GM23338 (cell line): ENCODE data around the gene TXNDC16. TPM values are rescaled to one million over a fixed set of nuclear protein-coding genes. Genes with fewer than 3 reads are reported as not detected.

Source experiments
- ATAC-seq: fragments of 200-7000 bp; cut with Tn5 transposase; 3 replicates; pipeline ENCODE4 v1.9.1; 2020
- DNase-seq: peaks from one replicate; pipeline ENCODE4 v3.0.0-alpha.2; 2015; ENCODE audit warnings: low spot score
- H2AFZ ChIP-seq: fragments of 200-600 bp; sonication (generic); 2 replicates; pipeline ENCODE4 v1.8.0; 2016; ENCODE audit warnings: antibody characterized with exemption, mild to moderate bottlenecking, moderate library complexity
- H3F3A ChIP-seq: fragments of 200-600 bp; sonication (generic); replicated peaks from 2 replicates; pipeline ENCODE4 v1.8.0; 2017; ENCODE audit warnings: antibody characterized with exemption, mixed run types, low read depth
- H3K27ac ChIP-seq: fragments of 200-600 bp; sonication (generic); 2 replicates; pipeline ENCODE4 v1.6.1; 2016; ENCODE audit warnings: low read depth
- H3K27me3 ChIP-seq: fragments of 200-600 bp; sonication (generic); 2 replicates; pipeline ENCODE4 v1.8.0; 2016; ENCODE audit warnings: mild to moderate bottlenecking, mixed run types, moderate library complexity; ENCODE audit not compliant: insufficient read depth
- H3K36me3 ChIP-seq: fragments of 200-600 bp; sonication (generic); 2 replicates; pipeline ENCODE4 v1.8.0; 2016; ENCODE audit warnings: mild to moderate bottlenecking; ENCODE audit not compliant: insufficient read depth
- H3K4me1 ChIP-seq: fragments of 200-600 bp; sonication (generic); 2 replicates; pipeline ENCODE4 v1.8.0; 2016; ENCODE audit warnings: mild to moderate bottlenecking, moderate library complexity; ENCODE audit not compliant: insufficient read depth
- H3K4me2 ChIP-seq: fragments of 200-600 bp; sonication (generic); 2 replicates; pipeline ENCODE4 v1.7.1; 2017; ENCODE audit warnings: mixed run types
- H3K4me3 ChIP-seq: fragments of 200-600 bp; sonication (generic); 2 replicates; pipeline ENCODE4 v1.6.1; 2016; ENCODE audit warnings: mixed run types
- H3K79me2 ChIP-seq: fragments of 200-600 bp; sonication (generic); replicated peaks from 2 replicates; pipeline ENCODE4 v1.8.0; 2017; ENCODE audit warnings: mild to moderate bottlenecking; ENCODE audit not compliant: insufficient read depth
- H3K9me2 ChIP-seq: fragments of 200-600 bp; sonication (generic); 2 replicates; pipeline ENCODE4 v1.8.0; 2017; ENCODE audit not compliant: insufficient read depth
- H4K20me1 ChIP-seq: fragments of 200-600 bp; sonication (generic); replicated peaks from 2 replicates; pipeline ENCODE4 v1.8.0; 2017; ENCODE audit warnings: mild to moderate bottlenecking; ENCODE audit not compliant: insufficient read depth
- H3K27ac Mint-ChIP-seq: 2 replicates; pipeline ENCODE4 v1.8.0; 2020; ENCODE audit warnings: inconsistent platforms, mild to moderate bottlenecking, moderate library complexity, mixed read lengths
- H3K27me3 Mint-ChIP-seq: 3 replicates; pipeline ENCODE4 v1.8.0; 2022; ENCODE audit warnings: low read depth, mild to moderate bottlenecking, moderate library complexity, mixed read lengths, inconsistent platforms; ENCODE audit not compliant: insufficient read depth, poor library complexity
- H3K36me3 Mint-ChIP-seq: 3 replicates; pipeline ENCODE4 v1.8.0; 2021; ENCODE audit warnings: low read depth, mild to moderate bottlenecking, inconsistent platforms, moderate library complexity, mixed read lengths
- H3K4me1 Mint-ChIP-seq: 3 replicates; pipeline ENCODE4 v1.8.0; 2020; ENCODE audit warnings: mild to moderate bottlenecking, inconsistent platforms, mixed read lengths
- H3K4me3 Mint-ChIP-seq: 3 replicates; pipeline ENCODE4 v1.8.0; 2021; ENCODE audit warnings: moderate library complexity, mild to moderate bottlenecking, inconsistent platforms, mixed read lengths
- H3K9me3 Mint-ChIP-seq: 3 replicates; pipeline ENCODE4 v1.8.0; 2020; ENCODE audit warnings: moderate library complexity, mild to moderate bottlenecking, inconsistent platforms, mixed read lengths
- CTCF ChIP-seq, 2 experiments: fragments of 200-600 bp in 1 of 2; sonication (generic) in 1 of 2; conservative IDR thresholded peaks; 2 replicates each; pipeline versions ENCODE4 v1.5.1 to v1.6.1; 2016 to 2017; ENCODE audit warnings: antibody characterized with exemption in 2 of 2, low read depth in 2 of 2, mild to moderate bottlenecking in 2 of 2, moderate library complexity in 1 of 2
- EZH2 ChIP-seq: fragments of 200-600 bp; sonication (generic); IDR thresholded peaks from one replicate; pipeline ENCODE4 v1.8.0; 2017; ENCODE audit warnings: antibody characterized with exemption, mild to moderate bottlenecking, low read depth; ENCODE audit not compliant: unreplicated experiment
- EZH2phosphoT487 ChIP-seq: fragments of 200-600 bp; sonication (generic); IDR thresholded peaks from one replicate; pipeline ENCODE4 v1.8.1; 2018; ENCODE audit warnings: antibody characterized with exemption; ENCODE audit not compliant: unreplicated experiment
- NANOG ChIP-seq: IDR thresholded peaks from 2 replicates; pipeline ENCODE4 v1.6.1; 2016; ENCODE audit warnings: antibody characterized with exemption, borderline replicate concordance
- polyA plus RNA-seq: library from polyadenylated mRNA; unstranded; fragments of >200 nt; fragmentation: Nextera tagmentation; extraction: Ambion mirVana; gene quantifications from 2 replicates; pipeline ENCODE4 v1.2.1, GENCODE V29; 2016
- total RNA-seq: library from RNA; depleted of rRNA; stranded (reverse); fragments of >200 nt; shearing (Covaris generic); gene quantifications from 2 replicates; pipeline ENCODE4 v1.2.3, GENCODE V29; 2014
- TF ChIP-seq, protein P1 (sequence below): IDR thresholded peaks from one replicate; pipeline ENCODE4 v1.6.1; 2018; ENCODE audit warnings: antibody characterized with exemption; ENCODE audit not compliant: unreplicated experiment

The TXNDC16 gene
- total and polyA plus RNA-seq, 2 experiments from 2014 or later = 13.6 to 14.0 TPM

DNA sequence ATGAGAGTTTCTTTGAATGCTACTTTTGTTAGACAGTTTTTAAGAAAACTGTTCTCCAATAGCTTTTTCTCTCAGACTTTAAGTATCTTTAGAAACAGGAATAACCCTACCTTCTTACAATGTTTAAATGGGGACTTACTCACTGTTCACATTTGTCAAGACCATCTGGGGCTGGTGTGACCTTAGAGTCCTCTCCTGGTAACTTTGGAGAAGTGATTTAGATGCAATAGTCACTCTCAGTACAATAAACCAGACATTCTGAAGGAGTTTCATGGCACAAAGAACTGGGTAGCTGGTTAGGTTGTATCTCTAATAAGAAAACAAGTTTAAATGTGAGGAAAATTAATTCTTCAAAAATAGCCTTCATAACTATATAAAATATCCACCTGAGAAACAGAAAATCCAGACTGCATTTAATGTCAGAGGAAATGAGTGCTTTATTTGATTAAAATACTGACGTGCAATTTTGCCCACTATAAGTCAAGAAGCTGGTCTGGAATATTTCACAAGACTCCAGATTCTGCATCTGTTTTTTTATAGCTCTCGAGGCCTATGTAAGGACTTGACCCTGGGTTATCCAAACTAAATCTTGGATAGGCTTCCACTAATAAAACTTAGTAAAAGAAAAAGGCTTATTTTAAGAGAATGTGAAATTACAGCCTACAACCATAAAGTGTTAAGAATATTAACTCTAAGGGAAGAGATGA is 129.5 kb downstream of the TXNDC16 start:
- Histone ChIP-seq H2AFZ (no peak overlapping the region), H3K27me3 (no peaks in the 10 kb centered on the region), H3K9me2 (no peaks in the 10 kb centered on the region), H3K4me2 (no peak overlapping the region), H3K4me1 (no peaks in the 10 kb centered on the region), H3K79me2 (no peaks in the 10 kb centered on the region), H3K4me3 (no peak overlapping the region), H3K27ac (no peak overlapping the region), H3K36me3 (no peaks in the 10 kb centered on the region), H3F3A (no peaks in the 10 kb centered on the region), H4K20me1 (no peaks in the 10 kb centered on the region)
- H3K27me3 Mint-ChIP-seq = no peaks in the 10 kb centered on the region
- no peaks in the 10 kb centered on the region for H3K9me3 Mint-ChIP-seq
- DNase-seq = no peak
- no peak for ATAC-seq
- peaks cover 3% of the 10 kb centered on the region; the same call in 2 of the 3 replicates for H3K4me1 Mint-ChIP-seq
- no peak overlapping the region for H3K4me3 Mint-ChIP-seq
- TF ChIP-seq, protein P1, sequence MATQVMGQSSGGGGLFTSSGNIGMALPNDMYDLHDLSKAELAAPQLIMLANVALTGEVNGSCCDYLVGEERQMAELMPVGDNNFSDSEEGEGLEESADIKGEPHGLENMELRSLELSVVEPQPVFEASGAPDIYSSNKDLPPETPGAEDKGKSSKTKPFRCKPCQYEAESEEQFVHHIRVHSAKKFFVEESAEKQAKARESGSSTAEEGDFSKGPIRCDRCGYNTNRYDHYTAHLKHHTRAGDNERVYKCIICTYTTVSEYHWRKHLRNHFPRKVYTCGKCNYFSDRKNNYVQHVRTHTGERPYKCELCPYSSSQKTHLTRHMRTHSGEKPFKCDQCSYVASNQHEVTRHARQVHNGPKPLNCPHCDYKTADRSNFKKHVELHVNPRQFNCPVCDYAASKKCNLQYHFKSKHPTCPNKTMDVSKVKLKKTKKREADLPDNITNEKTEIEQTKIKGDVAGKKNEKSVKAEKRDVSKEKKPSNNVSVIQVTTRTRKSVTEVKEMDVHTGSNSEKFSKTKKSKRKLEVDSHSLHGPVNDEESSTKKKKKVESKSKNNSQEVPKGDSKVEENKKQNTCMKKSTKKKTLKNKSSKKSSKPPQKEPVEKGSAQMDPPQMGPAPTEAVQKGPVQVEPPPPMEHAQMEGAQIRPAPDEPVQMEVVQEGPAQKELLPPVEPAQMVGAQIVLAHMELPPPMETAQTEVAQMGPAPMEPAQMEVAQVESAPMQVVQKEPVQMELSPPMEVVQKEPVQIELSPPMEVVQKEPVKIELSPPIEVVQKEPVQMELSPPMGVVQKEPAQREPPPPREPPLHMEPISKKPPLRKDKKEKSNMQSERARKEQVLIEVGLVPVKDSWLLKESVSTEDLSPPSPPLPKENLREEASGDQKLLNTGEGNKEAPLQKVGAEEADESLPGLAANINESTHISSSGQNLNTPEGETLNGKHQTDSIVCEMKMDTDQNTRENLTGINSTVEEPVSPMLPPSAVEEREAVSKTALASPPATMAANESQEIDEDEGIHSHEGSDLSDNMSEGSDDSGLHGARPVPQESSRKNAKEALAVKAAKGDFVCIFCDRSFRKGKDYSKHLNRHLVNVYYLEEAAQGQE = no peak
- TF ChIP-seq EZH2 (no peak), NANOG (no peak), CTCF (conservative IDR thresholded peaks at IDR 0.05; ENCODE audit: low read depth in 2 of 2) (0 out of 4 replicates have a peak, but pooled peaks of 1 of the 2 experiments have one; percentile 7)
- H3K27ac Mint-ChIP-seq = no peak overlapping the region
- no peaks in the 10 kb centered on the region for H3K36me3 Mint-ChIP-seq

DNA sequence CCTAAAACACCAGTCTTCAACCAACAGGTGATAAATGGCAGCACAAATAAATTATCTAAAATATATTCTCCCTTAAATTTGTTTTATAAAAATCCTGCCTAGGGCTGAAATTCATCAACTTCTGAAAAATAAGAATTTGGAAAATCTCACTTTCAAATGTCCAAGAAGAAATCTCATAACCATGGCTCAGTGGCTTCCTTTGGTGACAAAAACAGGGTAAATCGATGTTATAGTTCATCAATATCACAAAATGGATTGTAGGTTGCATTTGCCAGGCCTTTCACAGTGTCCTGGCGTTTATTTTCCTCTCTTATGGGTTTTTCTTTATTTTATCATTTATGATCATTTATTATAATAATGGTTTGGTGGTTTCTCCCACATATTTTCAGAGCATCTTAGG is 135.2 kb downstream of the TXNDC16 start:
- Histone ChIP-seq H3K4me2 (no peak overlapping the region), H3K27ac (no peak overlapping the region), H3K4me3 (no peak overlapping the region), H3K36me3 (no peaks in the 10 kb centered on the region), H3K79me2 (no peaks in the 10 kb centered on the region), H2AFZ (no peak overlapping the region), H3K27me3 (no peaks in the 10 kb centered on the region), H3F3A (no peaks in the 10 kb centered on the region), H3K9me2 (no peaks in the 10 kb centered on the region), H4K20me1 (no peaks in the 10 kb centered on the region), H3K4me1 (no peaks in the 10 kb centered on the region)
- H3K4me3 Mint-ChIP-seq = no peak overlapping the region
- DNase-seq (no peak), ATAC-seq (no peak)
- no peak overlapping the region for H3K27ac Mint-ChIP-seq
- no peaks in the 10 kb centered on the region for H3K9me3 Mint-ChIP-seq
- no peaks in the 10 kb centered on the region for H3K27me3 Mint-ChIP-seq
- no peaks in the 10 kb centered on the region for H3K4me1 Mint-ChIP-seq
- TF ChIP-seq, protein P1 = no peak
- no peak for TF ChIP-seq EZH2phosphoT487
- H3K36me3 Mint-ChIP-seq = no peaks in the 10 kb centered on the region
